Esophagus muscularis mucosa (tissue), 4 donors: ENCODE data around the gene ABR. TPM values are rescaled to one million over a fixed set of nuclear protein-coding genes. Genes with fewer than 3 reads are reported as not detected.

Experiments used
- DNase-seq: peaks from one replicate; pipeline ENCODE4 v3.0.0-alpha.2; 2017; ENCODE audit errors: extremely low spot score
- H3K27ac ChIP-seq, 4 donors: fragments of 200-600 bp; sonication (generic); replicated peaks in 1 of 4; 1 replicate in 3 of 4; 2 replicates in 1 of 4; pipeline ENCODE4 v1.5.1; 2016 to 2019; ENCODE audit warnings: mild to moderate bottlenecking in 1 of 4
- H3K27me3 ChIP-seq, 4 donors: fragments of 200-600 bp; sonication (generic); one replicate each; pipeline versions ENCODE4 v1.5.1 to v1.6.0; 2016 to 2019
- H3K36me3 ChIP-seq, 4 donors: fragments of 200-600 bp; sonication (generic); one replicate each; pipeline ENCODE4 v1.5.1; 2016 to 2019
- H3K4me1 ChIP-seq, 4 donors: fragments of 200-600 bp; sonication (generic); one replicate each; pipeline ENCODE4 v1.5.1; 2016 to 2019
- H3K4me3 ChIP-seq, 4 donors: fragments of 200-600 bp; sonication (generic); 1 replicate in 2 of 4; 2 replicates in 2 of 4; pipeline ENCODE4 v1.5.1; 2016 to 2019; ENCODE audit warnings: mild to moderate bottlenecking in 4 of 4, moderate library complexity in 1 of 4
- H3K9me3 ChIP-seq, 4 donors: fragments of 200-600 bp; sonication (generic); 1 replicate in 3 of 4; 2 replicates in 1 of 4; pipeline ENCODE4 v1.5.1; 2016 to 2019
- CTCF ChIP-seq, 3 experiments: fragments of 200-600 bp in 2 of 3; fragments of 450-650 bp in 1 of 3; sonication (generic) in 2 of 3; IDR thresholded peaks; one replicate each; pipeline ENCODE4 v1.5.1; 2017 to 2019; ENCODE audit warnings: antibody characterized with exemption in 3 of 3, mild to moderate bottlenecking in 2 of 3, moderate library complexity in 1 of 3
- EP300 ChIP-seq: sonication (generic); formaldehyde crosslinking; IDR thresholded peaks from one replicate; pipeline ENCODE4 v1.6.1; 2017; ENCODE audit warnings: antibody characterized with exemption
- POLR2A ChIP-seq: fragments of 450-650 bp; IDR thresholded peaks from one replicate; pipeline ENCODE4 v1.6.1; 2017; ENCODE audit warnings: antibody characterized with exemption, moderate library complexity, mild to moderate bottlenecking, low read depth
- POLR2AphosphoS5 ChIP-seq, 2 donors: sonication (generic); formaldehyde crosslinking; IDR thresholded peaks; one replicate each; pipeline ENCODE4 v1.6.1; 2017; ENCODE audit warnings: antibody characterized with exemption in 2 of 2
- WGBS: methylation state at CpG from one replicate; pipeline ENCODE4 v1.1.5; 2018; 5-methylcytosine and 5-hydroxymethylcytosine counted together
- intact Hi-C: fragments of 100-400 bp; cut with DNase I; formaldehyde crosslinking; loops from one replicate; pipeline ENCODE4 v1.15.1; 2023
- total RNA-seq, 4 donors: library from RNA; depleted of rRNA; stranded (reverse); fragments of >200 nt; gene quantifications; one replicate each; pipeline versions ENCODE4 v1.1.0 to v1.2.1, GENCODE V29; 2016

ABR gene
- total RNA-seq, 4 donors from 2014 or later, result 98.4 to 142 (median 114) TPM

DNA sequence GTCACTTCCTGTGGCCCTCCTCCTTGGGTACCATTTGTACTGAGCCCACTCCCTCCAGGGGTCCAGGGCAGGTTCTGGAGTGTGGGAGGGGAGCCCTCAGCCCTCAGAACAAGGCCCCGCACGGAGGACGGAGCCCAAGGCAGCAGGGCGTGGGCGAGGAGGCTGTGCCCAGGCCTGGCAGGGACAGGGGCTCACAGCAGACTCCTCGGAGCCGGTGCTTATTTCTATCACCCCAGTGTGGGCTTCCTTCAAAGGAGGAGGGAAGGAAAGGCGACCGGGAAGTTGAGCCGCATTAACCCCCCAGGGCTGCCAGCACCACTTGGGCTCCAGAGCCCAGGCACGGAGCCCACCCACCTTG is 54.0 kb downstream of the ABR start:
- WGBS, result 91% methylated on average over 6 of the region's 11 CpGs
- Histone ChIP-seq H3K36me3 (peaks cover 0 to 17% (median 11%) of the 10 kb centered on the region in 4 donors), H3K27me3 (no peaks in the 10 kb centered on the region), H3K27ac (no peak overlapping the region), H3K4me1 (peaks cover 25 to 41% (median 28%) of the 10 kb centered on the region in 4 donors), H3K4me3 (no peak overlapping the region), H3K9me3 (no peaks in the 10 kb centered on the region)
- intact Hi-C loops, result no loop called here
- TF ChIP-seq EP300 (no peak), CTCF (IDR thresholded peaks at IDR 0.05) (no peak), POLR2A (no peak), POLR2AphosphoS5 (IDR thresholded peaks at IDR 0.05) (no peak)
- DNase-seq, result no peak

- no peaks in the 10 kb centered on the region for H3K9me3 ChIP-seq
- no peak for TF ChIP-seq EP300
- no peak for TF ChIP-seq CTCF (IDR thresholded peaks at IDR 0.05)
- no peak for TF ChIP-seq POLR2A
- no peak for TF ChIP-seq POLR2AphosphoS5 (IDR thresholded peaks at IDR 0.05)
- H3K4me3 ChIP-seq, result no peak overlapping the region
- peaks cover 25 to 41% (median 28%) of the 10 kb centered on the region in 4 donors for H3K4me1 ChIP-seq
- DNase-seq, result no peak
- H3K36me3 ChIP-seq, result peaks cover 0 to 17% (median 10%) of the 10 kb centered on the region in 4 donors
- no peak overlapping the region for H3K27ac ChIP-seq
- H3K27me3 ChIP-seq, result no peaks in the 10 kb centered on the region
- 90% methylated on average over 49 of the region's 53 CpGs for WGBS
- intact Hi-C loops, result no loop called here
These were observed 54.6 kb downstream of the ABR start for GRCh38 chr17:1124896-1125787.

DNA sequence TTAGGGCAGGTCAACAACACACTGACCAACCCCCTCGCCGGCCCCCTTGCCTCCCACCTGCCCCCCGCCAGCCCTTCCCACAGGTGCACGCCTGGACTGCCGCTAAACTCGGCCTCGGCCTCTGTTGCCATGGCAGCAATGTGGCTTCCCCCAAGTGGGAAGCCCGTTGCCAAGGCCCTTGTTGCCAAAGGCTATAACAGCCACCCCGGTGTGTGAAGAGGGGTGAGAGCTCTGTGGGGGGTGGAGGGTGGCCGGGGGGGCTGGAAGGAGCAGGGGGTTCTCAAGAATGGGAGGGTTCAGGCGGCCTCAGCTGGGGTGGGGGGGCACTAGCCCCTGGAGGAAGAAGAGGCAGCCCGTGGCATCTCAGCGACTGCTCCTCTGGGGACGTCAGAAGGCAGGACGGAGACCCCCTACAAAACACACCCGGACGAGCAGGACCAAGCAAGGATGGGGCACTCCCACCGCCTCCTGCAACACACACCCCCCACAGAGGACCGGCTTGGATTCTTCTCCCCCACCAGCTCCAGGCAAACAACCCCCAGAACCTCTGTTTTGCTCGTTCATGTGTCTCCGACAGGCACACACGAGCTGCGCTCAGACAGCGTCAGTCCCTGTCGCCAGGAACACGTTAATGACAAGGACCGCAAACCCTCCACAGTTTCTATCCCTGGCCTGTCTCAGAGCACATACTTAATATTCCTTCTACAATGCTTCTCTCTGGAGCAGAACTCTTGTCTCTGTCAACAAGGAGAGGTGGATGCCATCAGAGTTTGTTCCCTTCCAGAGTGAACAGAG is 55.7 kb downstream of the ABR start:
- Histone ChIP-seq H3K36me3 (peaks cover 0 to 17% (median 9%) of the 10 kb centered on the region in 4 donors), H3K27me3 (no peaks in the 10 kb centered on the region), H3K9me3 (no peaks in the 10 kb centered on the region), H3K27ac (peak overlapping the region in 2 of 4 donors; percentile 47 to 56), H3K4me1 (peaks cover 25 to 41% (median 28%) of the 10 kb centered on the region in 4 donors), H3K4me3 (no peak overlapping the region)
- no peak for TF ChIP-seq EP300
- no peak for TF ChIP-seq POLR2AphosphoS5 (IDR thresholded peaks at IDR 0.05)
- no peak for TF ChIP-seq CTCF (IDR thresholded peaks at IDR 0.05)
- TF ChIP-seq POLR2A, result no peak
- no peak for DNase-seq
- WGBS, result 90% methylated on average over 17 of the region's 27 CpGs
- intact Hi-C loops, result loop anchor here (1.0 kb wide), 1 partner anchor 62 kb away; no protein-coding TSS in a partner anchor

GRCh38 chr17:1123393-1123831 is 56.4 kb downstream of the ABR start:
- intact Hi-C loops, result loop anchor here (1.0 kb wide), 1 partner anchor 63 kb away; no protein-coding TSS in a partner anchor
- peak overlapping the region; percentile 4 to 62 (median 52) for H3K27ac ChIP-seq

More at GRCh38 chr17:1123393-1123831, 56.4 kb downstream of the ABR start:
- H3K36me3 ChIP-seq, result peaks cover 0 to 17% (median 9%) of the 10 kb centered on the region in 4 donors
- no peaks in the 10 kb centered on the region for H3K9me3 ChIP-seq
- 68% methylated on average over 20 of the region's 24 CpGs for WGBS
- no peaks in the 10 kb centered on the region for H3K27me3 ChIP-seq
- no peak overlapping the region for H3K4me3 ChIP-seq
- no peak for DNase-seq
- TF ChIP-seq POLR2AphosphoS5 (IDR thresholded peaks at IDR 0.05), result no peak
- TF ChIP-seq POLR2A, result no peak
- no peak for TF ChIP-seq EP300
- no peak for TF ChIP-seq CTCF (IDR thresholded peaks at IDR 0.05)
- H3K4me1 ChIP-seq, result peaks cover 25 to 41% (median 28%) of the 10 kb centered on the region in 4 donors
